NCI-H2081 (cell line): Measurements from ENCODE around the gene MVB12B.

Experiments
- DNase-seq, 2 experiments: peaks; one replicate each; lab custom pipeline; 2025; lab: John Stamatoyannopoulos, UW

MVB12B gene

GRCh38 chr9:126453156-126453963 is 126.7 kb downstream of the MVB12B start:
- DNase-seq, result no peak

GRCh38 chr9:126454215-126454614 is 127.6 kb downstream of the MVB12B start:
- DNase-seq, result no peak

GRCh38 chr9:126454795-126455194 is 128.2 kb downstream of the MVB12B start:
- DNase-seq, result no peak

GRCh38 chr9:126456441-126457174 is 130.0 kb downstream of the MVB12B start:
- no peak for DNase-seq

GRCh38 chr9:126457175-126457547 is 130.5 kb downstream of the MVB12B start:
- no peak for DNase-seq

- no peak for DNase-seq
These were observed 131.3 kb downstream of the MVB12B start for GRCh38 chr9:126457890-126458289.

GRCh38 chr9:126459126-126459525 is 132.5 kb downstream of the MVB12B start:
- no peak for DNase-seq

GRCh38 chr9:126459546-126459945 is 132.9 kb downstream of the MVB12B start:
- DNase-seq, result no peak

GRCh38 chr9:126459965-126460843 is 133.6 kb downstream of the MVB12B start:
- DNase-seq, result no peak

- no peak for DNase-seq
These were observed 134.4 kb downstream of the MVB12B start for GRCh38 chr9:126461029-126461428.

- no peak for DNase-seq
These were observed 135.0 kb downstream of the MVB12B start for GRCh38 chr9:126461608-126462007.

GRCh38 chr9:126462617-126463016 is 136.0 kb downstream of the MVB12B start:
- DNase-seq, result no peak

- no peak for DNase-seq
These were observed 136.8 kb downstream of the MVB12B start for GRCh38 chr9:126463426-126463825.

GRCh38 chr9:126464694-126465441 is 138.2 kb downstream of the MVB12B start:
- DNase-seq, result no peak

- no peak for DNase-seq
These were observed 139.3 kb downstream of the MVB12B start for GRCh38 chr9:126465977-126466376.

GRCh38 chr9:126468141-126468825 is 141.7 kb downstream of the MVB12B start:
- no peak for DNase-seq

GRCh38 chr9:126470241-126470993 is 143.8 kb downstream of the MVB12B start:
- DNase-seq, result no peak

- DNase-seq, result no peak
These were observed 144.5 kb downstream of the MVB12B start for GRCh38 chr9:126471084-126471624.

- peak; percentile 26 to 67 for DNase-seq
These were observed 145.7 kb downstream of the MVB12B start for GRCh38 chr9:126472198-126472947.
